ENCODE measurements around the gene GNPTAB. TPM values are rescaled to one million over a fixed set of nuclear protein-coding genes. Genes with fewer than 3 reads are reported as not detected.
A peak's percentile ranks its signal among the peaks of the same experiment; 100 is the strongest.

GNPTAB gene
- total RNA-seq, 2 experiments from 2014 or later: 38.9 to 66.5 TPM

DNA sequence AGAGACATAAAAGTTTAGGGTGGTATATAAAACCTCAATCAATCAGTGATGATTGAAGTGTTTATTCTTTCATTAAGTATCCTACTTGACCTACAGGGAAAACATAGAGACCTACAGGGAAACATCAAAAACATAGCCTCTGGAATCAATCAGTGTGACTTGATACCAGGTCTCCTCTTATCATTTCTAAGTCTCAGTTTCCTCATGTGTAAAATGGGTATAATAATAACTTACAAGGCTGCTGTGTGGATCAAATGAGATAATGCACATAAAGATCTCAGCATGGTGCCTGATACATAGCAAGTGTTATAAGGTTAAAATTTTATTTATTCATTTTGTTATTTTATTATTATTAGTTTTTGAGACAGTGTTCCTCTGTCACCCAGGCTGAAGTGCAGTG is 22.2 kb upstream of the GNPTAB start:
- no TSS peak for BruUV-seq (replicated peaks)
- Histone ChIP-seq H3K4me2 (ENCODE audit: low read length) (no peak overlapping the region), H3K27ac (ENCODE audit: low read depth, low read length, poor library complexity, severe bottlenecking) (no peak overlapping the region), H3K4me1 (ENCODE audit: insufficient read depth, low read length, poor library complexity, severe bottlenecking) (peaks cover 53% of the 10 kb centered on the region), H4K20me1 (ENCODE audit: insufficient read depth, low read length) (no peaks in the 10 kb centered on the region), H3K9me2 (ENCODE audit: insufficient read depth, low read length) (no peaks in the 10 kb centered on the region), H3K4me3 (ENCODE audit: low read depth, low read length, poor library complexity, severe bottlenecking) (no peak overlapping the region), H3K36me3 (ENCODE audit: insufficient read depth, low read length) (no peaks in the 10 kb centered on the region), H3K9me3 (ENCODE audit: low read length) (peaks cover 10% of the 10 kb centered on the region), H3K79me2 (ENCODE audit: insufficient read depth, low read depth, low read length) (no peaks in the 10 kb centered on the region), H2AFZ (ENCODE audit: low read length) (no peak overlapping the region)
- no peak for DNase-seq (ENCODE audit: low spot score)
- POLR2A ChIA-PET: interaction anchor here (0.6 to 0.7 kb wide), 2 partner anchors 9 to 24 kb away, joined by 3 to 5 read pairs; no protein-coding TSS in a partner anchor
- CTCF ChIA-PET (ENCODE audit: unreplicated experiment): no interaction called here
- intact Hi-C loops (cut with micrococcal nuclease; ENCODE audit: unreplicated experiment): no loop called here
- no peak for TF ChIP-seq EZH2phosphoT487 (IDR thresholded peaks at IDR 0.05; ENCODE audit: borderline replicate concordance, low read depth, low read length)
- TF ChIP-seq, protein P1, sequence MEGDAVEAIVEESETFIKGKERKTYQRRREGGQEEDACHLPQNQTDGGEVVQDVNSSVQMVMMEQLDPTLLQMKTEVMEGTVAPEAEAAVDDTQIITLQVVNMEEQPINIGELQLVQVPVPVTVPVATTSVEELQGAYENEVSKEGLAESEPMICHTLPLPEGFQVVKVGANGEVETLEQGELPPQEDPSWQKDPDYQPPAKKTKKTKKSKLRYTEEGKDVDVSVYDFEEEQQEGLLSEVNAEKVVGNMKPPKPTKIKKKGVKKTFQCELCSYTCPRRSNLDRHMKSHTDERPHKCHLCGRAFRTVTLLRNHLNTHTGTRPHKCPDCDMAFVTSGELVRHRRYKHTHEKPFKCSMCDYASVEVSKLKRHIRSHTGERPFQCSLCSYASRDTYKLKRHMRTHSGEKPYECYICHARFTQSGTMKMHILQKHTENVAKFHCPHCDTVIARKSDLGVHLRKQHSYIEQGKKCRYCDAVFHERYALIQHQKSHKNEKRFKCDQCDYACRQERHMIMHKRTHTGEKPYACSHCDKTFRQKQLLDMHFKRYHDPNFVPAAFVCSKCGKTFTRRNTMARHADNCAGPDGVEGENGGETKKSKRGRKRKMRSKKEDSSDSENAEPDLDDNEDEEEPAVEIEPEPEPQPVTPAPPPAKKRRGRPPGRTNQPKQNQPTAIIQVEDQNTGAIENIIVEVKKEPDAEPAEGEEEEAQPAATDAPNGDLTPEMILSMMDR (conservative IDR thresholded peaks at IDR 0.05; ENCODE audit: low read length): no peak

DNA sequence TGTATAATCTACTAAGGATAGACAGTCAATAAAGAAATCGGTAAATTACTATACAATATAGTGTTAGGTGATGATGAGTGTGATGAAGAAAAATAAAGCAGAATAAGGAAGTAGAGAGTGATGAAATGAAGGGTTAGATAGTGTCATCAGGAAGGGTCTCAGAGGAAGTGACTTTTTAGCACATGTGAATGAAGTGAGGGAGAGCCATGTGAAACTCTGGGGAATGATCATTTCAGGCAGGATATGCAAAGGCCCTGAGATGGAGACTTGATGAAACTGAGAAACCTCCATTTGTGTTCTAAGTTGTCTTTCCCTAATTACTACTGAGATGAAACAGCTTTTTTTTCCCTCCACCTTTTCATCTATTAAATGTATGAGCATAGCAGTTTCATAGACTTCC is 19.4 kb upstream of the GNPTAB start:
- Histone ChIP-seq H3K4me2 (ENCODE audit: low read length) (no peak overlapping the region), H3K9me2 (ENCODE audit: insufficient read depth, low read length) (no peaks in the 10 kb centered on the region), H2AFZ (ENCODE audit: low read length) (peak overlapping the region; percentile 79), H3K79me2 (ENCODE audit: insufficient read depth, low read depth, low read length) (no peaks in the 10 kb centered on the region), H3K4me3 (ENCODE audit: low read depth, low read length, poor library complexity, severe bottlenecking) (no peak overlapping the region), H3K9me3 (ENCODE audit: low read length) (no peaks in the 10 kb centered on the region), H3K4me1 (ENCODE audit: insufficient read depth, low read length, poor library complexity, severe bottlenecking) (peaks cover 30% of the 10 kb centered on the region), H4K20me1 (ENCODE audit: insufficient read depth, low read length) (no peaks in the 10 kb centered on the region), H3K36me3 (ENCODE audit: insufficient read depth, low read length) (no peaks in the 10 kb centered on the region), H3K27ac (ENCODE audit: low read depth, low read length, poor library complexity, severe bottlenecking) (no peak overlapping the region)
- intact Hi-C loops (cut with micrococcal nuclease; ENCODE audit: unreplicated experiment): no loop called here
- TF ChIP-seq, protein P1 (conservative IDR thresholded peaks at IDR 0.05; ENCODE audit: low read length): no peak
- TF ChIP-seq EZH2phosphoT487 (IDR thresholded peaks at IDR 0.05; ENCODE audit: borderline replicate concordance, low read depth, low read length): no peak
- CTCF ChIA-PET (ENCODE audit: unreplicated experiment): no interaction called here
- POLR2A ChIA-PET: interaction anchor here (1.6 to 4.6 kb wide), 3 partner anchors 11 to 86 kb away, joined by 4 to 21 read pairs (median 5); no protein-coding TSS in a partner anchor
- BruUV-seq (replicated peaks): no TSS peak
- DNase-seq (ENCODE audit: low spot score): peak; percentile 34

DNA sequence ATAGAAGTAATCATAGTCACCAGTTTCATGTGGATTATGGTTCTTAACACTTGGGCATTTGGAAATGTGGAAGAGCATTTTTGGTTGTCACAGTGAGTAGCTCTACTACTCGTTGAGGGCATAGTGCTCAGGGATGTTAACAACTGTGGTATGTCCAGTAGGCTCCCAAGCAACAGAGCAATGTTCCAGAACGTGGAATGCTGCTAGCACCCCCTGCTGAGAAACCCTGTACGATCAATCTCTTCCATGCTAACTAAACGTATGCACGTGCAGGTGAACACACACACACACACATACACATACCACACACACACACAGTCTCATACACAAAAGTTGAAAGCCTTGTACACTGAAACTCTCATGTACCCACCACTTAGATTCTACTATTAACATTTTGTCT is 16.6 kb upstream of the GNPTAB start:
- Histone ChIP-seq H3K4me2 (ENCODE audit: low read length) (no peak overlapping the region), H3K4me1 (ENCODE audit: insufficient read depth, low read length, poor library complexity, severe bottlenecking) (peaks cover 17% of the 10 kb centered on the region), H3K79me2 (ENCODE audit: insufficient read depth, low read depth, low read length) (no peaks in the 10 kb centered on the region), H3K9me3 (ENCODE audit: low read length) (no peaks in the 10 kb centered on the region), H3K4me3 (ENCODE audit: low read depth, low read length, poor library complexity, severe bottlenecking) (no peak overlapping the region), H3K36me3 (ENCODE audit: insufficient read depth, low read length) (no peaks in the 10 kb centered on the region), H3K27ac (ENCODE audit: low read depth, low read length, poor library complexity, severe bottlenecking) (no peak overlapping the region), H4K20me1 (ENCODE audit: insufficient read depth, low read length) (no peaks in the 10 kb centered on the region), H3K9me2 (ENCODE audit: insufficient read depth, low read length) (no peaks in the 10 kb centered on the region), H2AFZ (ENCODE audit: low read length) (no peak overlapping the region)
- intact Hi-C loops (cut with micrococcal nuclease; ENCODE audit: unreplicated experiment): no loop called here
- no peak for TF ChIP-seq EZH2phosphoT487 (IDR thresholded peaks at IDR 0.05; ENCODE audit: borderline replicate concordance, low read depth, low read length)
- TF ChIP-seq, protein P1 (conservative IDR thresholded peaks at IDR 0.05; ENCODE audit: low read length): 0 out of 2 replicates have a peak, but pooled peaks have one; percentile 15
- ChIA-PET CTCF (ENCODE audit: unreplicated experiment) (no interaction called here), POLR2A (interaction anchor here (0.5 to 4.6 kb wide), 3 partner anchors 8 to 351 kb away, joined by 4 to 21 read pairs (median 4); no protein-coding TSS in a partner anchor)
- no TSS peak for BruUV-seq (replicated peaks)
- DNase-seq (ENCODE audit: low spot score): no peak
